Esophagus squamous epithelium (tissue), 5 donors: Measurements from ENCODE around the gene PSMG4. TPM values are rescaled to one million over a fixed set of nuclear protein-coding genes. Genes with fewer than 3 reads are reported as not detected.

Experiments used
- DNase-seq: peaks from one replicate; lab custom pipeline; 2025; lab: John Stamatoyannopoulos, UW
- H3K27ac ChIP-seq, 4 donors: fragments of 200-600 bp; sonication (generic); one replicate each; pipeline ENCODE4 v1.5.1; 2016 to 2019; ENCODE audit warnings: mild to moderate bottlenecking in 1 of 4
- H3K27me3 ChIP-seq, 4 donors: fragments of 200-600 bp; sonication (generic); 1 replicate in 3 of 4; 2 replicates in 1 of 4; pipeline versions ENCODE4 v1.5.1 to v1.6.0; 2017 to 2021; ENCODE audit warnings: antibody characterized with exemption in 1 of 4
- H3K36me3 ChIP-seq, 3 donors: fragments of 200-600 bp; sonication (generic); one replicate each; pipeline ENCODE4 v1.5.1; 2016 to 2019
- H3K4me1 ChIP-seq, 3 donors: fragments of 200-600 bp; sonication (generic); one replicate each; pipeline ENCODE4 v1.5.1; 2017 to 2019
- H3K4me3 ChIP-seq, 4 donors: fragments of 200-600 bp; sonication (generic); 1 replicate in 3 of 4; 2 replicates in 1 of 4; pipeline ENCODE4 v1.5.1; 2016 to 2019; ENCODE audit warnings: mild to moderate bottlenecking in 2 of 4, moderate library complexity in 1 of 4
- H3K9me3 ChIP-seq, 3 donors: fragments of 200-600 bp; sonication (generic); one replicate each; pipeline ENCODE4 v1.5.1; 2016 to 2019
- CTCF ChIP-seq, 6 experiments: fragments of 450-650 bp in 4 of 6; fragments of 200-600 bp in 2 of 6; sonication (generic) in 2 of 6; IDR thresholded peaks; one replicate each; pipeline ENCODE4 v1.5.1; 2016 to 2019; ENCODE audit warnings: antibody characterized with exemption in 6 of 6, mild to moderate bottlenecking in 4 of 6, moderate library complexity in 4 of 6
- POLR2A ChIP-seq, 4 donors: fragments of 450-650 bp; IDR thresholded peaks; one replicate each; pipeline ENCODE4 v1.6.1; 2017; ENCODE audit warnings: antibody characterized with exemption in 4 of 4, mild to moderate bottlenecking in 4 of 4, moderate library complexity in 3 of 4
- WGBS, 2 donors: methylation state at CpG; one replicate each; pipeline ENCODE4 v1.1.5; 2018; 5-methylcytosine and 5-hydroxymethylcytosine counted together
- intact Hi-C: fragments of 100-400 bp; cut with DNase I; formaldehyde crosslinking; loops from one replicate; pipeline ENCODE4 v1.15.0; 2022
- total RNA-seq, 4 donors: library from RNA; depleted of rRNA; stranded (reverse); fragments of >200 nt; gene quantifications; one replicate each; pipeline ENCODE4 v1.1.0, GENCODE V29; 2016
- donor health status: DM: yes; HTN: yes; CAD: no.

PSMG4 gene
- total RNA-seq, 4 donors from 2014 or later, result 9.4 to 36.0 (median 14.9) TPM

DNA sequence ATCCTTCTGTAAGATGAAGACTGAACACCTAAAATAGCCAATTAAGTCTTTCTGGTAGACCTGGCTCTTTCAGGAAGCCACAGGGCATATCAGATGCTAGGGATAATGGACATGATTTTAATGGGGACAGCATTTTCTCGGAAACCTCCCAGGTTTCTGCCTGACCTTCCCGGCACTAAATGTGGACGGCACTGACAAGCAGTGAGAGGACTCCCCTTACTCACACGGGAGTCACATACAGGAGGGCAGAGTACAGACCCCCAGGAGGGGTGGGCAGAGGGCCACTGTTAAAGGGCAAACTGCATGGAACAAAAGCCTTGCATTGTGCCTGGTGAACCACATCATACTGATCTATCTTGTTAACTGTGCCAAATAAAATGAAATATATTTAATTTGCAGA is 19.9 kb downstream of the PSMG4 start:
- Histone ChIP-seq H3K9me3 (no peaks in the 10 kb centered on the region), H3K27me3 (no peaks in the 10 kb centered on the region), H3K4me3 (no peak overlapping the region), H3K4me1 (peaks cover 7 to 32% (median 16%) of the 10 kb centered on the region in 3 donors), H3K27ac (no peak overlapping the region), H3K36me3 (peaks cover 4 to 70% (median 4%) of the 10 kb centered on the region in 3 donors)
- TF ChIP-seq POLR2A (IDR thresholded peaks at IDR 0.05) (no peak), CTCF (IDR thresholded peaks at IDR 0.05) (no peak)
- no peak for DNase-seq
- intact Hi-C loops, result loop anchor here (5.0 kb wide), 1 partner anchor 454 kb away; no protein-coding TSS in a partner anchor
- 72 to 80% methylated on average over 3 to 4 of the region's 4 CpGs for WGBS, 2 donors

DNA sequence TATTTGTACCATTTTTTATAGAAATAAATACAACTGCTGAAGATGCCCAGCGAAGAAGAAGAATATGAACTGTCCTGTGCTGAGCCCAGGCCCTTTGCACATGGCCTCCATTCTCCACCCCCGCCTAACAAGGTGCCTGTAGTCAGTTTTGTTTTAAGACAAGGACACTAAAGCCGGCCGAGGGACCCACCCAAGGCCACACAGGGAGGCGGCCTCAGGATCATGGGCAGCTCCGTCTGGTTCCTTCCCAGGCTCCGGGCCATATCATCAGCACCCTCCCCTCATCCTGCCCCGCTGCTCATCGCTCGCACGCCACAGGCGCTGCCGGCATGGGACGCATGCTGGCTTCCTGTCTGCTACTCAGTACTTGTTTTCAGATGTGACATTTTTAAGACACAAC is 21.3 kb downstream of the PSMG4 start:
- no peaks in the 10 kb centered on the region for H3K27me3 ChIP-seq
- peaks cover 7 to 32% (median 16%) of the 10 kb centered on the region in 3 donors for H3K4me1 ChIP-seq
- no peaks in the 10 kb centered on the region for H3K9me3 ChIP-seq
- TF ChIP-seq POLR2A (IDR thresholded peaks at IDR 0.05), result no peak
- no peak for TF ChIP-seq CTCF (IDR thresholded peaks at IDR 0.05)
- DNase-seq, result no peak
- WGBS, 2 donors, result 78 to 80% methylated on average over 13 to 14 of the region's 14 CpGs
- H3K27ac ChIP-seq, result peak overlapping the region in 2 of 4 donors; percentile 22 to 39
- intact Hi-C loops, result loop anchor here (10.0 kb wide), 1 partner anchor 165 kb away; no protein-coding TSS in a partner anchor
- no peak overlapping the region for H3K4me3 ChIP-seq
- peaks cover 0 to 77% (median 7%) of the 10 kb centered on the region in 3 donors for H3K36me3 ChIP-seq

DNA sequence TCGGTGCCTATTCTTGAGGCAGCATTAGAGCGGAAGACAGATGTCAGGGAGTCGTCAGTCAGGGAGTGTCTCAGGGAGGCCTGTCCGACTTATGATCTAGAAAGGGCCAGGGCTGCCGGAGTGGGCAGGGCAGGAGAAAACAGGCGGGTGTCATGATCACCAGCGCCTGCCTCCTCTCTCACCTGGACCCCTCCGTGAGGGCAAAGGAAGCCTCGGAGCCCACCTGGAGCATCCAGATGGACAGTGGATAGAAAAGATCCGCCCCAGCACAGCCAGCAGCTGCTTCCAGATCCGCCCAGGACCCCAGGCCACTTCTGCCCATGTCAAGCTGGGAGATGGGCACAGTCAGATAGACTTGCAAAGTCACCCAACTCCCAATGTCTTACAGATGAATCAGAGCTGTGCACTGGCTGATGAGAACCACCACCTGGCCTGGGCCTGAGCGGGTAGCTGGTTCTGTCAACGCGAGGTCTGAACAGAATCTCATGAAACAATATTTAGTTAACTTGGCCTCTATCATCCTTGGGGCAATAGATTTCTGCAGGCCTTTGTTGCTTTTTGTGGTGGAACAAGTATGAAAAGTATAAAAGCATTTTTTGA is 22.2 kb downstream of the PSMG4 start:
- DNase-seq, result no peak
- H3K9me3 ChIP-seq, result no peaks in the 10 kb centered on the region
- intact Hi-C loops, result loop anchor here (10.0 kb wide), 1 partner anchor 164 kb away; no protein-coding TSS in a partner anchor
- peaks cover 7 to 32% (median 16%) of the 10 kb centered on the region in 3 donors for H3K4me1 ChIP-seq
- WGBS, 2 donors, result 72 to 95% methylated on average over 5 to 9 of the region's 14 CpGs
- peaks cover 0 to 80% (median 7%) of the 10 kb centered on the region in 3 donors for H3K36me3 ChIP-seq
- H3K27me3 ChIP-seq, result no peaks in the 10 kb centered on the region
- no peak overlapping the region for H3K4me3 ChIP-seq
- H3K27ac ChIP-seq, result peak overlapping the region; percentile 42 to 79 (median 69)
- no peak for TF ChIP-seq CTCF (IDR thresholded peaks at IDR 0.05)
- no peak for TF ChIP-seq POLR2A (IDR thresholded peaks at IDR 0.05)

DNA sequence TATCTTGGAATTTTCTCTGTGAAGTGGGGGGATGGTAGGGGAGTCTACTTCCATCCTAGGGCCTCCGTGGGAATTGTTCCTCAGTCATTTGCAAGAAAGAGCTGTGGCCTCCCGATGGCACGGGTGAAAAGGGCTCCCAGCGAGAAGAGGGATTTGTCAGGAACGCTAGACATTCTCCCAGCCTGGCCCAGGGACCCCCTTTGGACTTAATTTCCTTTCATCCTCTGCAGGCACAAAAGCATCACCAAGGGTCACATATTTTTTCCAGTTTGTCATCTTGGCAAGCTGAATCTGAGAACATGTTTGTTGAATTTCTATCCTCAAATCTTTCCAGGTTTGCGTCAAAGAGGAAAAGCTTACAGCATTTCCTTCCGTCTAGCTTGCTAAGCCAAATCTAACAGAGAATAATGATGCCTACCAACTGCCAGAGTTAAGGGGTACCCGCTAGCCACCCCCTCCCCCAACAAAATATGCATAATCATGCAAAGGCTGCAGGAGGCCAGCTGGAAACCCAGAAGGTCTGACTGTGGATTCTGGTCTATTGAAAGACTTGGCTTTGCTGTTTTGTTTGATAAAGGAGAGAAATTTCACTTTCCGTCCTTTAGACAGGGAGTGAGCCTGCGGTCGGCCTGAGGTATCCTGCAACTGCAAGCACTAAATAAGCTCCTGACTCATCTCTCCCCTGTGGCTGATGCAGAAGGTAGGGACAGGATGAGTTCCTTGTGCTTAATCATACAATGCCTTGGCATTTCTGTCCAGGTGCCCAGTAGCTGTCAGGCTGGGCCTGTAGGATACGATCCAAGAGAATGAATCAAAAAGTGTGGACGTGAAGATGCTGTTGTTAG is 23.1 kb downstream of the PSMG4 start:
- no peak for DNase-seq
- H3K27me3 ChIP-seq, result no peaks in the 10 kb centered on the region
- 39 to 50% methylated on average over 12 to 13 of the region's 13 CpGs for WGBS, 2 donors
- no peaks in the 10 kb centered on the region for H3K9me3 ChIP-seq
- H3K4me3 ChIP-seq, result no peak overlapping the region
- peak overlapping the region; percentile 42 to 79 (median 69) for H3K27ac ChIP-seq
- intact Hi-C loops, result loop anchor here (10.0 kb wide), 1 partner anchor 163 kb away; no protein-coding TSS in a partner anchor
- H3K4me1 ChIP-seq, result peaks cover 7 to 37% (median 16%) of the 10 kb centered on the region in 3 donors
- H3K36me3 ChIP-seq, result peaks cover 0 to 80% (median 7%) of the 10 kb centered on the region in 3 donors
- TF ChIP-seq CTCF (IDR thresholded peaks at IDR 0.05), result no peak
- TF ChIP-seq POLR2A (IDR thresholded peaks at IDR 0.05), result no peak
